ENCODE measurements around the gene IL6R.
A peak's percentile ranks its signal among the peaks of the same experiment; 100 is the strongest.

IL6R gene

GRCh38 chr1:154456631-154457030 lies 51.5 kb downstream of the IL6R start:
- H3K36me3 ChIP-seq (ENCODE audit: insufficient read depth, low read length) = no peaks in the 10 kb centered on the region
- H3K27me3 ChIP-seq (ENCODE audit: insufficient read depth, low read length) = no peaks in the 10 kb centered on the region
- no peak overlapping the region for H3K27ac ChIP-seq (ENCODE audit: low read depth, low read length)
- no peaks in the 10 kb centered on the region for H3K9me3 ChIP-seq (ENCODE audit: insufficient read depth, low read depth, low read length)
- H3K4me1 ChIP-seq (ENCODE audit: insufficient read depth, low read length) = no peaks in the 10 kb centered on the region
- 93% methylated on average over 5 of the region's 6 CpGs for WGBS
- no peak overlapping the region for H3K9ac ChIP-seq (ENCODE audit: low read depth, low read length)
- H3K4me3 ChIP-seq (ENCODE audit: low read length) = no peak overlapping the region

GRCh38 chr1:154459080-154459479 lies 53.9 kb downstream of the IL6R start:
- Histone ChIP-seq H3K9me3 (ENCODE audit: insufficient read depth, low read depth, low read length) (no peaks in the 10 kb centered on the region), H3K4me3 (ENCODE audit: low read length) (no peak overlapping the region), H3K9ac (ENCODE audit: low read depth, low read length) (no peak overlapping the region), H3K36me3 (ENCODE audit: insufficient read depth, low read length) (no peaks in the 10 kb centered on the region), H3K27ac (ENCODE audit: low read depth, low read length) (no peak overlapping the region), H3K27me3 (ENCODE audit: insufficient read depth, low read length) (no peaks in the 10 kb centered on the region), H3K4me1 (ENCODE audit: insufficient read depth, low read length) (peaks cover 7% of the 10 kb centered on the region; the same call in 1 of the 2 replicates)

- WGBS = 91% methylated on average over 15 of the region's 15 CpGs
- no peak overlapping the region for H3K27ac ChIP-seq (ENCODE audit: low read depth, low read length)
- no peaks in the 10 kb centered on the region for H3K9me3 ChIP-seq (ENCODE audit: insufficient read depth, low read depth, low read length)
- no peaks in the 10 kb centered on the region for H3K27me3 ChIP-seq (ENCODE audit: insufficient read depth, low read length)
- H3K4me3 ChIP-seq (ENCODE audit: low read length) = no peak overlapping the region
- peaks cover 7% of the 10 kb centered on the region; the same call in 1 of the 2 replicates for H3K4me1 ChIP-seq (ENCODE audit: insufficient read depth, low read length)
- no peaks in the 10 kb centered on the region for H3K36me3 ChIP-seq (ENCODE audit: insufficient read depth, low read length)
- no peak overlapping the region for H3K9ac ChIP-seq (ENCODE audit: low read depth, low read length)
These were observed 55.6 kb downstream of the IL6R start for GRCh38 chr1:154460695-154461260.

GRCh38 chr1:154463512-154463990 lies 58.4 kb downstream of the IL6R start:
- H3K9ac ChIP-seq (ENCODE audit: low read depth, low read length) = no peak overlapping the region; the same call in 1 of the 2 replicates
- H3K9me3 ChIP-seq (ENCODE audit: insufficient read depth, low read depth, low read length) = no peaks in the 10 kb centered on the region
- H3K27ac ChIP-seq (ENCODE audit: low read depth, low read length) = peak overlapping the region; percentile 59
- peaks cover 14% of the 10 kb centered on the region; the same call in 1 of the 2 replicates for H3K4me1 ChIP-seq (ENCODE audit: insufficient read depth, low read length)
- no peaks in the 10 kb centered on the region for H3K36me3 ChIP-seq (ENCODE audit: insufficient read depth, low read length)
- no peaks in the 10 kb centered on the region for H3K27me3 ChIP-seq (ENCODE audit: insufficient read depth, low read length)
- no peak overlapping the region for H3K4me3 ChIP-seq (ENCODE audit: low read length)
- 90% methylated on average over 4 of the region's 4 CpGs for WGBS

- peaks cover 14% of the 10 kb centered on the region; the same call in 1 of the 2 replicates for H3K4me1 ChIP-seq (ENCODE audit: insufficient read depth, low read length)
- H3K4me3 ChIP-seq (ENCODE audit: low read length) = no peak overlapping the region
- H3K9ac ChIP-seq (ENCODE audit: low read depth, low read length) = no peak overlapping the region
- no peak overlapping the region for H3K27ac ChIP-seq (ENCODE audit: low read depth, low read length)
- no peaks in the 10 kb centered on the region for H3K36me3 ChIP-seq (ENCODE audit: insufficient read depth, low read length)
- no peaks in the 10 kb centered on the region for H3K27me3 ChIP-seq (ENCODE audit: insufficient read depth, low read length)
- 87% methylated on average over 7 of the region's 8 CpGs for WGBS
- H3K9me3 ChIP-seq (ENCODE audit: insufficient read depth, low read depth, low read length) = no peaks in the 10 kb centered on the region
These were observed 60.6 kb downstream of the IL6R start for GRCh38 chr1:154465621-154466195.

- Histone ChIP-seq H3K9me3 (ENCODE audit: insufficient read depth, low read depth, low read length) (no peaks in the 10 kb centered on the region), H3K4me3 (ENCODE audit: low read length) (no peak overlapping the region), H3K9ac (ENCODE audit: low read depth, low read length) (no peak overlapping the region), H3K36me3 (ENCODE audit: insufficient read depth, low read length) (no peaks in the 10 kb centered on the region), H3K27me3 (ENCODE audit: insufficient read depth, low read length) (no peaks in the 10 kb centered on the region), H3K4me1 (ENCODE audit: insufficient read depth, low read length) (peaks cover 14% of the 10 kb centered on the region; the same call in 1 of the 2 replicates), H3K27ac (ENCODE audit: low read depth, low read length) (no peak overlapping the region)
- 71% methylated on average over 3 of the region's 3 CpGs for WGBS
These were observed 61.1 kb downstream of the IL6R start for GRCh38 chr1:154466206-154466605.

- Histone ChIP-seq H3K9ac (ENCODE audit: low read depth, low read length) (no peak overlapping the region), H3K27ac (ENCODE audit: low read depth, low read length) (no peak overlapping the region), H3K27me3 (ENCODE audit: insufficient read depth, low read length) (no peaks in the 10 kb centered on the region), H3K9me3 (ENCODE audit: insufficient read depth, low read depth, low read length) (no peaks in the 10 kb centered on the region), H3K4me1 (ENCODE audit: insufficient read depth, low read length) (peaks cover 14% of the 10 kb centered on the region; the same call in 1 of the 2 replicates), H3K4me3 (ENCODE audit: low read length) (no peak overlapping the region), H3K36me3 (ENCODE audit: insufficient read depth, low read length) (no peaks in the 10 kb centered on the region)
- WGBS = 56% methylated on average over 8 of the region's 8 CpGs
These were observed 61.8 kb downstream of the IL6R start for GRCh38 chr1:154466921-154467417.

GRCh38 chr1:154467434-154468102 lies 62.4 kb downstream of the IL6R start:
- H3K27me3 ChIP-seq (ENCODE audit: insufficient read depth, low read length) = no peaks in the 10 kb centered on the region
- peaks cover 14% of the 10 kb centered on the region; the same call in 1 of the 2 replicates for H3K4me1 ChIP-seq (ENCODE audit: insufficient read depth, low read length)
- H3K36me3 ChIP-seq (ENCODE audit: insufficient read depth, low read length) = no peaks in the 10 kb centered on the region
- no peak overlapping the region for H3K4me3 ChIP-seq (ENCODE audit: low read length)
- no peak overlapping the region for H3K27ac ChIP-seq (ENCODE audit: low read depth, low read length)
- no peak overlapping the region for H3K9ac ChIP-seq (ENCODE audit: low read depth, low read length)
- no peaks in the 10 kb centered on the region for H3K9me3 ChIP-seq (ENCODE audit: insufficient read depth, low read depth, low read length)
- 95% methylated on average over 10 of the region's 11 CpGs for WGBS

GRCh38 chr1:154468535-154469250 lies 63.5 kb downstream of the IL6R start:
- 83% methylated on average over 12 of the region's 12 CpGs for WGBS
- no peaks in the 10 kb centered on the region for H3K36me3 ChIP-seq (ENCODE audit: insufficient read depth, low read length)
- H3K27ac ChIP-seq (ENCODE audit: low read depth, low read length) = no peak overlapping the region
- H3K4me1 ChIP-seq (ENCODE audit: insufficient read depth, low read length) = peaks cover 8% of the 10 kb centered on the region; the same call in 1 of the 2 replicates
- no peak overlapping the region for H3K9ac ChIP-seq (ENCODE audit: low read depth, low read length)
- H3K9me3 ChIP-seq (ENCODE audit: insufficient read depth, low read depth, low read length) = no peaks in the 10 kb centered on the region
- no peak overlapping the region for H3K4me3 ChIP-seq (ENCODE audit: low read length)
- no peaks in the 10 kb centered on the region for H3K27me3 ChIP-seq (ENCODE audit: insufficient read depth, low read length)

- no peak overlapping the region for H3K4me3 ChIP-seq (ENCODE audit: low read length)
- H3K4me1 ChIP-seq (ENCODE audit: insufficient read depth, low read length) = peaks cover 7% of the 10 kb centered on the region; the same call in 1 of the 2 replicates
- H3K36me3 ChIP-seq (ENCODE audit: insufficient read depth, low read length) = no peaks in the 10 kb centered on the region
- no peak overlapping the region for H3K9ac ChIP-seq (ENCODE audit: low read depth, low read length)
- no peaks in the 10 kb centered on the region for H3K27me3 ChIP-seq (ENCODE audit: insufficient read depth, low read length)
- 93% methylated on average over 10 of the region's 10 CpGs for WGBS
- H3K27ac ChIP-seq (ENCODE audit: low read depth, low read length) = no peak overlapping the region
- H3K9me3 ChIP-seq (ENCODE audit: insufficient read depth, low read depth, low read length) = no peaks in the 10 kb centered on the region
These were observed 64.9 kb downstream of the IL6R start for GRCh38 chr1:154469844-154470560.
